ENCODE measurements around the gene COA5. TPM values are rescaled to one million over a fixed set of nuclear protein-coding genes. Genes with fewer than 3 reads are reported as not detected.
A peak's percentile ranks its signal among the peaks of the same experiment; 100 is the strongest.

Gene COA5
- total RNA-seq, 1 donor from 2014 or later: 28.2 TPM

GRCh38 chr2:98560256-98560771 is 48.0 kb downstream of the COA5 start:
- DNase-seq (peak; percentile 72), ATAC-seq (peak; percentile 91)
- intact Hi-C loops (cut with micrococcal nuclease): no loop called here

- DNase-seq (no peak), ATAC-seq (no peak)
- intact Hi-C loops (cut with micrococcal nuclease): no loop called here
Measured at GRCh38 chr2:98559581-98559980, 48.7 kb downstream of the COA5 start.

- DNase-seq (no peak), ATAC-seq (no peak)
- intact Hi-C loops (cut with micrococcal nuclease): no loop called here
Measured at GRCh38 chr2:98558852-98559530, 49.3 kb downstream of the COA5 start.

- intact Hi-C loops (cut with micrococcal nuclease): no loop called here
- ATAC-seq (no peak), DNase-seq (no peak)
Measured at GRCh38 chr2:98556344-98557033, 51.8 kb downstream of the COA5 start.

GRCh38 chr2:98555696-98556095 is 52.6 kb downstream of the COA5 start:
- intact Hi-C loops (cut with micrococcal nuclease): no loop called here
- no peak for ATAC-seq
- DNase-seq: no peak

GRCh38 chr2:98554116-98554861 is 54.0 kb downstream of the COA5 start:
- no peak for ATAC-seq
- intact Hi-C loops (cut with micrococcal nuclease): no loop called here
- no peak for DNase-seq

- intact Hi-C loops (cut with micrococcal nuclease): no loop called here
Measured at GRCh38 chr2:98552499-98553179, 55.7 kb downstream of the COA5 start.

GRCh38 chr2:98551316-98551715 is 57.0 kb downstream of the COA5 start:
- ATAC-seq: no peak
- no peak for DNase-seq
- intact Hi-C loops (cut with micrococcal nuclease): no loop called here

More at GRCh38 chr2:98552499-98553179, 55.7 kb downstream of the COA5 start:
- ATAC-seq: no peak
- DNase-seq: no peak

- DNase-seq (no peak), ATAC-seq (no peak)
- intact Hi-C loops (cut with micrococcal nuclease): no loop called here
Measured at GRCh38 chr2:98550165-98550564, 58.1 kb downstream of the COA5 start.

Other genes with a start within 250 kb of the COA5 start
- gene INPP4A, start 163.7 kb downstream of the COA5 start, total RNA-seq: 16.3 TPM
- 28.5 TPM for gene UNC50, start 77 bp upstream of the COA5 start, total RNA-seq
- gene MGAT4A, start 122.6 kb upstream of the COA5 start, total RNA-seq: 18.8 TPM